H1 (cell line): ENCODE measurements around the gene ADAMTS3. TPM values are rescaled to one million over a fixed set of nuclear protein-coding genes. Genes with fewer than 3 reads are reported as not detected.

ENCODE experiments used
- CTCF ChIA-PET: fragments of 300-600 bp; sonication (Branson Sonifier 250); formaldehyde crosslinking; loops from one replicate; lab custom pipeline; 2021; ENCODE audit not compliant: partially characterized antibody; lab: Charles Lee
- POLR2A ChIA-PET: fragments of 300-600 bp; sonication (Branson Sonifier 250); formaldehyde crosslinking; loops from one replicate; lab custom pipeline; 2021; ENCODE audit warnings: inconsistent platforms; ENCODE audit not compliant: partially characterized antibody; lab: Charles Lee
- DNase-seq, 2 experiments: peaks; one replicate each; pipeline versions ENCODE4 v3.0.0 to v3.0.0-alpha.2; 2010 to 2022; ENCODE audit warnings: low spot score in 2 of 2, low read depth in 1 of 2, mixed read lengths in 1 of 2
- FAIRE-seq: peaks from 2 replicates; lab custom pipeline; 2011; peaks lifted over from hg19 to GRCh38; lab: Jason Lieb, UNC
- H2AFZ ChIP-seq: 2 replicates; pipeline ENCODE4 v1.8.1; 2012; ENCODE audit warnings: low read length, inconsistent platforms
- H2AK5ac ChIP-seq: 2 replicates; pipeline ENCODE4 v1.6.1; 2013; ENCODE audit warnings: low read depth, low read length
- H2BK120ac ChIP-seq: replicated peaks from 2 replicates; pipeline ENCODE3; 2013; ENCODE audit warnings: low read depth, low read length, inconsistent platforms
- H2BK12ac ChIP-seq: 2 replicates; pipeline ENCODE4 v1.6.1; 2013; ENCODE audit warnings: low read depth, low read length
- H2BK15ac ChIP-seq: 2 replicates; pipeline ENCODE4 v1.6.1; 2013; ENCODE audit warnings: low read length
- H2BK20ac ChIP-seq: 2 replicates; pipeline ENCODE4 v1.6.1; 2013; ENCODE audit warnings: low read length
- H2BK5ac ChIP-seq: 2 replicates; pipeline ENCODE4 v1.6.1; 2013; ENCODE audit warnings: low read depth, low read length
- H3K14ac ChIP-seq: 2 replicates; pipeline ENCODE4 v1.6.1; 2013; ENCODE audit warnings: inconsistent platforms; ENCODE audit not compliant: insufficient read length
- H3K18ac ChIP-seq: 2 replicates; pipeline ENCODE4 v1.6.1; 2013; ENCODE audit warnings: low read length; ENCODE audit errors: extremely low read depth
- H3K23ac ChIP-seq: 2 replicates; pipeline ENCODE4 v1.6.1; 2013; ENCODE audit warnings: inconsistent platforms; ENCODE audit not compliant: insufficient read length
- H3K23me2 ChIP-seq: 2 replicates; pipeline ENCODE4 v1.6.1; 2013; ENCODE audit warnings: low read depth, low read length
- H3K27ac ChIP-seq: 2 replicates; pipeline ENCODE4 v1.6.1; 2011; ENCODE audit warnings: low read depth, low read length, inconsistent platforms
- H3K27me3 ChIP-seq, 4 experiments: replicated peaks in 1 of 4; 1 replicate in 1 of 4; 2 replicates in 3 of 4; pipeline versions ENCODE4 v1.6.1 to v1.8.1; 2011 to 2013; ENCODE audit warnings: low read length in 3 of 4, mild to moderate bottlenecking in 3 of 4, inconsistent platforms in 2 of 4, mixed read lengths in 2 of 4, moderate library complexity in 1 of 4; ENCODE audit not compliant: control insufficient read depth in 3 of 4, insufficient read depth in 3 of 4; ENCODE audit errors: extremely low read depth in 1 of 4
- H3K36me3 ChIP-seq, 4 experiments: 2 replicates each; pipeline versions ENCODE4 v1.6.1 to v1.8.1; 2011 to 2013; ENCODE audit warnings: mild to moderate bottlenecking in 4 of 4, low read length in 3 of 4, moderate library complexity in 2 of 4, control low read depth in 1 of 4, inconsistent platforms in 1 of 4; ENCODE audit not compliant: insufficient read depth in 4 of 4, control insufficient read depth in 2 of 4
- H3K4ac ChIP-seq: replicated peaks from 2 replicates; pipeline ENCODE3; 2013; ENCODE audit warnings: low read length, low read depth, mixed read lengths, inconsistent platforms; ENCODE audit not compliant: insufficient read length
- H3K4me1 ChIP-seq, 4 experiments: replicated peaks in 1 of 4; 1 replicate in 1 of 4; 2 replicates in 3 of 4; pipeline versions ENCODE4 v1.6.1 to v1.8.1; 2011 to 2013; ENCODE audit warnings: low read length in 3 of 4, inconsistent platforms in 2 of 4, mixed read lengths in 1 of 4; ENCODE audit not compliant: insufficient read depth in 4 of 4, control insufficient read depth in 3 of 4
- H3K4me2 ChIP-seq, 2 experiments: 2 replicates each; pipeline versions ENCODE4 v1.6.1 to v1.8.1; 2011 to 2013; ENCODE audit warnings: low read depth in 2 of 2, low read length in 2 of 2, control low read depth in 1 of 2, inconsistent platforms in 1 of 2, mild to moderate bottlenecking in 1 of 2; ENCODE audit not compliant: insufficient read depth in 1 of 2
- H3K4me3 ChIP-seq, 4 experiments: fragments of 200-600, 300-600 bp in 1 of 4; sonication (generic), shearing (Covaris generic), sonication (Bioruptor Twin) in 1 of 4; 2 replicates each; pipeline versions ENCODE4 v1.5.1 to v1.8.1; 2011 to 2016; ENCODE audit warnings: low read length in 4 of 4, low read depth in 3 of 4, control low read depth in 2 of 4, inconsistent platforms in 2 of 4, mild to moderate bottlenecking in 2 of 4, mixed read lengths in 1 of 4, moderate library complexity in 1 of 4; ENCODE audit not compliant: insufficient read depth in 2 of 4; ENCODE audit errors: extremely low read depth in 1 of 4
- H3K56ac ChIP-seq: replicated peaks from 2 replicates; pipeline ENCODE3; 2013; ENCODE audit warnings: low read depth, mild to moderate bottlenecking, mixed read lengths, low read length, inconsistent platforms; ENCODE audit not compliant: insufficient read length
- H3K79me1 ChIP-seq: 2 replicates; pipeline ENCODE4 v1.6.1; 2013; ENCODE audit warnings: low read depth, low read length, control low read depth
- H3K79me2 ChIP-seq, 2 experiments: 2 replicates each; pipeline versions ENCODE4 v1.6.1 to v1.8.1; 2012 to 2013; ENCODE audit warnings: low read length in 2 of 2, mild to moderate bottlenecking in 2 of 2, inconsistent platforms in 1 of 2; ENCODE audit not compliant: insufficient read depth in 2 of 2, control insufficient read depth in 1 of 2
- H3K9ac ChIP-seq, 4 experiments: replicated peaks in 1 of 4; 1 replicate in 1 of 4; 2 replicates in 3 of 4; pipeline versions ENCODE4 v1.6.1 to v1.8.1; 2011 to 2013; ENCODE audit warnings: low read depth in 3 of 4, low read length in 3 of 4, control low read depth in 2 of 4, mild to moderate bottlenecking in 2 of 4, moderate library complexity in 2 of 4, inconsistent platforms in 1 of 4; ENCODE audit errors: extremely low read depth in 1 of 4
- H3K9me3 ChIP-seq, 2 experiments: 2 replicates each; pipeline versions ENCODE4 v1.6.1 to v1.8.1; 2012 to 2013; ENCODE audit warnings: mild to moderate bottlenecking in 2 of 2, moderate library complexity in 2 of 2, control low read depth in 1 of 2, inconsistent platforms in 1 of 2, low read depth in 1 of 2, low read length in 1 of 2, mixed read lengths in 1 of 2; ENCODE audit not compliant: insufficient read depth in 2 of 2
- H4K20me1 ChIP-seq, 2 experiments: replicated peaks in 1 of 2; 2 replicates each; pipeline versions ENCODE3 to v1.8.1; 2011 to 2013; ENCODE audit warnings: inconsistent platforms in 2 of 2, low read length in 2 of 2, mild to moderate bottlenecking in 1 of 2; ENCODE audit not compliant: insufficient read depth in 2 of 2, control insufficient read depth in 1 of 2
- H4K5ac ChIP-seq: 2 replicates; pipeline ENCODE4 v1.6.1; 2013; ENCODE audit warnings: low read length, low read depth, mixed read lengths, inconsistent platforms; ENCODE audit not compliant: insufficient read length
- H4K8ac ChIP-seq: 2 replicates; pipeline ENCODE4 v1.8.0; 2013; ENCODE audit warnings: mild to moderate bottlenecking, moderate library complexity, low read length, inconsistent platforms; ENCODE audit not compliant: insufficient read depth; ENCODE audit errors: extremely low read depth
- H4K91ac ChIP-seq: replicated peaks from 2 replicates; pipeline ENCODE3; 2013; ENCODE audit warnings: low read length, mixed read lengths, inconsistent platforms; ENCODE audit not compliant: insufficient read length
- ATF3 ChIP-seq: IDR thresholded peaks from 2 replicates; pipeline ENCODE4 v1.6.1; 2011; ENCODE audit warnings: low read depth, mild to moderate bottlenecking, low read length; ENCODE audit not compliant: insufficient read depth
- EGR1 ChIP-seq: IDR thresholded peaks from 2 replicates; pipeline ENCODE4 v1.6.1; 2011; ENCODE audit warnings: low read depth, low read length, borderline replicate concordance
- TEAD4 ChIP-seq: IDR thresholded peaks from 2 replicates; pipeline ENCODE4 v1.6.1; 2012; ENCODE audit warnings: low read depth, low read length, inconsistent platforms, mixed read lengths
- WGBS, 2 experiments: shearing (Covaris generic) in 1 of 2; methylation state at CpG; one replicate each; pipeline versions ENCODE4 v1.1.6 to v1.1.7; 2013 to 2015; ENCODE audit warnings: low lambda C conversion rate in 2 of 2, mixed read lengths in 2 of 2, inconsistent platforms in 1 of 2, low coverage in 1 of 2, missing lambda C conversion rate in 1 of 2; ENCODE audit not compliant: insufficient replicate concordance in 2 of 2, insufficient coverage in 1 of 2, insufficient read length in 1 of 2; ENCODE audit errors: extremely low coverage in 1 of 2, missing lambda C conversion rate in 1 of 2; 5-methylcytosine and 5-hydroxymethylcytosine counted together
- polyA plus RNA-seq, 7 experiments: library from polyadenylated mRNA; depleted of rRNA in 3 of 7; stranded (reverse) in 5 of 7; unstranded in 2 of 7; fragments of >200 nt in 5 of 7; fragments of 200-250 nt in 2 of 7; gene quantifications; 1 replicate in 5 of 7; 2 replicates in 1 of 7; 4 replicates in 1 of 7; pipeline versions ENCODE4 v1.2.1 to v1.2.3, GENCODE V29; 2011 to 2013; ENCODE audit warnings: missing spikeins in 2 of 7, mixed read lengths in 2 of 7
- total RNA-seq: library from RNA; stranded (reverse); fragmentation: NEBNext Ultra II Directional; extraction: Animal tissue kit (Norgen Biotek cat#: 25700); gene quantifications from 2 replicates; pipeline ENCODE4 v1.2.1, GENCODE V29; 2021

Gene ADAMTS3
- total and polyA plus RNA-seq, 2 of the 8 experiments (the other 6 are each of a cell fraction or from before 2014, with no cell fraction given) = 1.3 to 3.4 TPM

GRCh38 chr4:72604324-72604723, 35.3 kb upstream of the ADAMTS3 start:
- no peak overlapping the region for H3K18ac ChIP-seq
- no peaks in the 10 kb centered on the region for H4K20me1 ChIP-seq
- H3K27me3 ChIP-seq = no peaks in the 10 kb centered on the region
- no peak overlapping the region for H3K4me2 ChIP-seq
- no peak for TF ChIP-seq EGR1
- no peak for TF ChIP-seq TEAD4
- TF ChIP-seq ATF3 = no peak
- no peaks in the 10 kb centered on the region for H3K36me3 ChIP-seq
- no peak overlapping the region for H3K4me3 ChIP-seq
- H3K56ac ChIP-seq = no peak overlapping the region
- H3K4me1 ChIP-seq = no peaks in the 10 kb centered on the region
- FAIRE-seq (no peak), DNase-seq (no peak)
- H4K8ac ChIP-seq = no peak overlapping the region
- H3K79me1 ChIP-seq = no peaks in the 10 kb centered on the region
- peaks cover 10 to 15% of the 10 kb centered on the region in 2 experiments; a peak in 2 of 4 replicates for H3K9me3 ChIP-seq
- H3K27ac ChIP-seq = no peak overlapping the region
- H2BK120ac ChIP-seq = no peak overlapping the region
- ChIA-PET CTCF (no interaction called here), POLR2A (no interaction called here)
- H2AK5ac ChIP-seq = no peak overlapping the region
- H3K14ac ChIP-seq = no peak overlapping the region
- H4K5ac ChIP-seq = no peak overlapping the region
- no peak overlapping the region for H2BK5ac ChIP-seq
- no peak overlapping the region for H3K23ac ChIP-seq
- H4K91ac ChIP-seq = no peak overlapping the region
- H2BK20ac ChIP-seq = no peak overlapping the region
- no peak overlapping the region for H2BK15ac ChIP-seq
- H2AFZ ChIP-seq = no peak overlapping the region
- no peak overlapping the region for H3K4ac ChIP-seq
- no peak overlapping the region for H2BK12ac ChIP-seq
- WGBS, 2 experiments = 94% methylated on average over 2 of the region's 2 CpGs; no CpG with 5 or more reads in 1 of the 2 experiments
- no peaks in the 10 kb centered on the region for H3K79me2 ChIP-seq
- no peak overlapping the region for H3K9ac ChIP-seq
- no peaks in the 10 kb centered on the region for H3K23me2 ChIP-seq
